Measurements from ENCODE around the gene CD47. TPM values are rescaled to one million over a fixed set of nuclear protein-coding genes. Genes with fewer than 3 reads are reported as not detected.

CD47 gene
- total and polyA plus RNA-seq, 9 donors: 24.1 to 148 (median 55.8) TPM

- DNase-seq: no peak
- H3K27me3 ChIP-seq: no peaks in the 10 kb centered on the region
- no peak for TF ChIP-seq POLR2A (IDR thresholded peaks at IDR 0.05)
- no peak for TF ChIP-seq EP300 (IDR thresholded peaks at IDR 0.05)
- TF ChIP-seq, protein P1, sequence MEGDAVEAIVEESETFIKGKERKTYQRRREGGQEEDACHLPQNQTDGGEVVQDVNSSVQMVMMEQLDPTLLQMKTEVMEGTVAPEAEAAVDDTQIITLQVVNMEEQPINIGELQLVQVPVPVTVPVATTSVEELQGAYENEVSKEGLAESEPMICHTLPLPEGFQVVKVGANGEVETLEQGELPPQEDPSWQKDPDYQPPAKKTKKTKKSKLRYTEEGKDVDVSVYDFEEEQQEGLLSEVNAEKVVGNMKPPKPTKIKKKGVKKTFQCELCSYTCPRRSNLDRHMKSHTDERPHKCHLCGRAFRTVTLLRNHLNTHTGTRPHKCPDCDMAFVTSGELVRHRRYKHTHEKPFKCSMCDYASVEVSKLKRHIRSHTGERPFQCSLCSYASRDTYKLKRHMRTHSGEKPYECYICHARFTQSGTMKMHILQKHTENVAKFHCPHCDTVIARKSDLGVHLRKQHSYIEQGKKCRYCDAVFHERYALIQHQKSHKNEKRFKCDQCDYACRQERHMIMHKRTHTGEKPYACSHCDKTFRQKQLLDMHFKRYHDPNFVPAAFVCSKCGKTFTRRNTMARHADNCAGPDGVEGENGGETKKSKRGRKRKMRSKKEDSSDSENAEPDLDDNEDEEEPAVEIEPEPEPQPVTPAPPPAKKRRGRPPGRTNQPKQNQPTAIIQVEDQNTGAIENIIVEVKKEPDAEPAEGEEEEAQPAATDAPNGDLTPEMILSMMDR (IDR thresholded peaks at IDR 0.05): no peak
- no peaks in the 10 kb centered on the region for H3K9me3 ChIP-seq
- no peaks in the 10 kb centered on the region for H3K36me3 ChIP-seq
- 71 to 98% (median 80%) methylated on average over 2 of the region's 2 CpGs for WGBS, 3 donors
- intact Hi-C loops (cut with DNase I): no loop called here
- no peak overlapping the region for H3K27ac ChIP-seq
- no peak overlapping the region for H3K4me3 ChIP-seq
- H3K4me1 ChIP-seq (ENCODE audit: insufficient read depth): no peaks in the 10 kb centered on the region
These were observed 69.3 kb downstream of the CD47 start for GRCh38 chr3:108021533-108021932.

- DNase-seq: no peak
- no peaks in the 10 kb centered on the region for H3K9me3 ChIP-seq
- H3K36me3 ChIP-seq: no peaks in the 10 kb centered on the region
- H3K4me3 ChIP-seq: no peak overlapping the region
- 69 to 84% (median 78%) methylated on average over 3 of the region's 3 CpGs for WGBS, 3 donors
- TF ChIP-seq POLR2A (IDR thresholded peaks at IDR 0.05): no peak
- TF ChIP-seq, protein P1 (IDR thresholded peaks at IDR 0.05): no peak
- no peak for TF ChIP-seq EP300 (IDR thresholded peaks at IDR 0.05)
- no peaks in the 10 kb centered on the region for H3K27me3 ChIP-seq
- intact Hi-C loops (cut with DNase I): no loop called here
- no peaks in the 10 kb centered on the region for H3K4me1 ChIP-seq (ENCODE audit: insufficient read depth)
- H3K27ac ChIP-seq: no peak overlapping the region
These were observed 69.7 kb downstream of the CD47 start for GRCh38 chr3:108021131-108021530.

DNA sequence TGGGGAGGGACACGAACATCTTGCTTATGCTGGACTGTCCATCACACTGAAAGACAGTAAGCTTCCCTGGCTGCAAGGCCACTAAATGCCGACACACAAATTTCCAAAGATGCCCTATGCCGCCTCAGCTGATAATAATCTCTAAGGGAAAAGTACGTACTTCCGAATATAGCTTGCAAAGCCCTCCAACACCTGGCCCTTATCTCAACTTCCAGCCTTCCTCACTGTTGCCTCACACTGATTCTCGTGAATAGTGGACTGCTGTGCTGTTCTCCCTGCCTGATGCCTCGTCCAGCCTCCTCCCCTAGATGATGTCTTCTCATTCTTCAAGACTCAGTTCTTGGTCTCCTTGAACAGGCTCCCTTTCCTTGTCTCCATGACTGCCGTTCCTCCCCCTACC, 72.3 kb downstream of the CD47 start:
- 60 to 86% (median 75%) methylated on average over 8 of the region's 8 CpGs for WGBS, 3 donors
- no peaks in the 10 kb centered on the region for H3K27me3 ChIP-seq
- TF ChIP-seq EP300 (IDR thresholded peaks at IDR 0.05) (no peak), POLR2A (IDR thresholded peaks at IDR 0.05) (no peak)
- TF ChIP-seq, protein P1 (IDR thresholded peaks at IDR 0.05): no peak
- intact Hi-C loops (cut with DNase I): no loop called here
- DNase-seq: no peak
- no peak overlapping the region for H3K27ac ChIP-seq
- H3K4me3 ChIP-seq: no peak overlapping the region
- H3K36me3 ChIP-seq: no peaks in the 10 kb centered on the region
- H3K4me1 ChIP-seq (ENCODE audit: insufficient read depth): no peaks in the 10 kb centered on the region
- H3K9me3 ChIP-seq: no peaks in the 10 kb centered on the region

DNA sequence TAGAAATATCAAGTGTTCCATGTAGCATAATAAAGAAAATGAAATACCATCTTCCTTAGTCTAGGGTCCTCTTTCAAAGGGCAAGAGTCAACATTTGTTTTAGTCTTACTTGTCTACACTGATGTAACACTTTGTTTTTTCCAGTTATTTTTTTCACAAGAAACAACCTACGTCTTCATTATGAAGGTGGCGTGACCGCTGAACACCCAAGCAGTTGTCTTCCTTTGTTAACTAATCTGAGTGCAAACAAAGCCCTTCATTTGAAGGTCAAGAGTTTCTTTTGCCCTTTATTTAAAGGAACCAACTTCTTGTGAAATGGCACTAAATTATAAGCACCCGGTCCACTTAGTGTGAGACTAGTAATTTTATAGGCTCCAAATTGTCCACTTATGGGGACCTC, 73.2 kb downstream of the CD47 start:
- DNase-seq: no peak
- Histone ChIP-seq H3K4me1 (ENCODE audit: insufficient read depth) (no peaks in the 10 kb centered on the region), H3K9me3 (no peaks in the 10 kb centered on the region), H3K27me3 (no peaks in the 10 kb centered on the region), H3K36me3 (no peaks in the 10 kb centered on the region), H3K4me3 (no peak overlapping the region), H3K27ac (no peak overlapping the region)
- 78 to 95% (median 90%) methylated on average over 4 of the region's 4 CpGs for WGBS, 3 donors
- intact Hi-C loops (cut with DNase I): no loop called here
- TF ChIP-seq EP300 (IDR thresholded peaks at IDR 0.05) (no peak), POLR2A (IDR thresholded peaks at IDR 0.05) (no peak)
- TF ChIP-seq, protein P1 (IDR thresholded peaks at IDR 0.05): no peak

DNA sequence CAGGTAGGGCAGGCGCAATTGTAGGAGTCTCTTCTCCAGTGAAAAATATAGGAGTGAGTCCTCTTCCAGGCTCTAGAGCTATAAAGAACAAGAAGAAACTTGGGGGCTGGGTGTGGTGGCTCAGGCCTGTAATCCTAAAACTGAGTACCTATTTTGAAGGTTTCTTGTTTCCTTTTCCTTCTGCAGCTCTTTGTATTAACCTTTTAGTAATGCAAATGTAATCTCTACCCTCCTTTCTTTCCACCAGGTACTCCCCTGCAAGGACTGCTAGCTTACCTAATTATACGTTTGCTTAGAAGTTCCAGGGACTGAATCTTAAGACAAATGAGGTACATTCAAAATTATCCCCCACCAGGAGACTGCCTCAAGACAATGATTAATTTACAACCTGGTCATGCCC, 75.9 kb downstream of the CD47 start:
- no peak for TF ChIP-seq POLR2A (IDR thresholded peaks at IDR 0.05)
- DNase-seq: no peak
- no peaks in the 10 kb centered on the region for H3K9me3 ChIP-seq
- H3K27me3 ChIP-seq: no peaks in the 10 kb centered on the region
- no peaks in the 10 kb centered on the region for H3K4me1 ChIP-seq (ENCODE audit: insufficient read depth)
- H3K4me3 ChIP-seq: no peak overlapping the region
- no peak overlapping the region for H3K27ac ChIP-seq
- H3K36me3 ChIP-seq: no peaks in the 10 kb centered on the region
- intact Hi-C loops (cut with DNase I): no loop called here
- WGBS, 3 donors: 97 to 99% (median 98%) methylated on average over 2 of the region's 2 CpGs
